ENCODE data around the gene B3GALNT1.

B3GALNT1 gene, protein sequence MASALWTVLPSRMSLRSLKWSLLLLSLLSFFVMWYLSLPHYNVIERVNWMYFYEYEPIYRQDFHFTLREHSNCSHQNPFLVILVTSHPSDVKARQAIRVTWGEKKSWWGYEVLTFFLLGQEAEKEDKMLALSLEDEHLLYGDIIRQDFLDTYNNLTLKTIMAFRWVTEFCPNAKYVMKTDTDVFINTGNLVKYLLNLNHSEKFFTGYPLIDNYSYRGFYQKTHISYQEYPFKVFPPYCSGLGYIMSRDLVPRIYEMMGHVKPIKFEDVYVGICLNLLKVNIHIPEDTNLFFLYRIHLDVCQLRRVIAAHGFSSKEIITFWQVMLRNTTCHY

DNA sequence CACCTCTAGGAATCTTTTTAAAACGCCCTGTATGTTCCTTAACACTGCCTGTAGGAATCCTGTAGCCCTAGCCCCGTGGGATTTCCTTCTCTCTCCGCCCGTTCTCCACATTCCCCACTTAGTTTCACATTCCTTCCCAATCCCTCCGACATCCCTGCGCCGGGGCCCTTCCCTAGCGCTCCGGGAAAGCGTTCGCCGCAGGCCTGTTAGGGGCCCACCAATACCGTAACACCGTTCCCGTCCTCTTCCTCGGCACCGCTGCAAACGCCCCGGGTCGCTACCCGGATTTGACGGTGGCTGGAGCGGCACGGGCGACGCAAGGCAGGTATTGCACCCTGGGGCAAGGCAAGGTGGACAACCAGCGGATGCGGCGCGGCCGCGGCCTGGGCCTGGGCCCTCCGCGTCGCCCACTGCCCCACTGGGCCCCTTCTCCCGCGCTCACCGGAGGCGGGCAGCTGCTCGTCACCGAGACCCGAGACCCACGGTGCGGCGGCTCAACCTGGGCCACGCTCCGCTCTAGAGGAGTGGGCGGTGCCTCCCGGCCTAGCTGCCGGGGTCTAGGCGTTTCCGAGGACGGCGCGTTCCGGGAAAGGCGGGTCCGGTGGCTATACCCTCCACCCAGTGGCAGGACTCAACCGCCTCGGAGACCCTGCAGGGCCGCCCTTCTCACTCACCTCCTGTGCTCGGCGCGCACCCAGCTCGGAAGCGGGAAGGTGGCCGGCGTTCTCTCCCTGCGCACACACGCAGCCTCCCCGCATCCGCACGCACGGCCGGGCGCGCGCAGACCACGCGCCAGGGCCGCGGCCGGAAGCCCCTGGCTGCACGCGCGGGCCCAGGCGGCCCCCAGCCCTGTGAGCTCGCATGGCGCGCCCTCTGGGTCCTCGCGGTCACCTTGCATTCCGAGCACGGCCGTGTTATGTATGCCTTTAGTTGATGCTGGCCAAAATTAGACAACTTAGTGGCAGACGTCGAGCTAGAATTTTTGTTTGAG, at the start of gene B3GALNT1:
B3GALNT1 (minus strand) TSS at position 789 of the 991 bp plus-strand sequence. CDS start 18,595 bp downstream, outside the sequence.
- peak; percentile 64 to 74 for DNase-seq

DNA sequence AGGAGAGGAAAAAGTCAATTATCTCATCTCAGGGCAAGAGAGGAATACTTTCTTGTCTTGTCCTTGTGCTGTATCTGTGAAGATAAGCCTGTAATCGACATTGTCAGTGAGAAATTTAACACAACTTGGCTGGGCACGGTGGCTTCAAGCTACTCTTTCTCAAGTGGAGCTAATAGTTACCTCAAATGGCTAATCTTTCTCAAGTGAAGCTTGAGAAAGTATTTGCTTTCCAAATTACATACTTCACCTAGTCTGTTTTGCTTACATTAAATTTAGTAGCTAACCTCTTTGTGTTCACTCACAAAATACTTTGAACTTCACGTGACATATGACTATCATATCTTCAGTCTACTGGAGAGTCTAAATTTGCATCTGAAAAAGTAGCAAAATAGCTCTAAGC, 48.3 kb upstream of the B3GALNT1 start:
- DNase-seq = no peak

DNA sequence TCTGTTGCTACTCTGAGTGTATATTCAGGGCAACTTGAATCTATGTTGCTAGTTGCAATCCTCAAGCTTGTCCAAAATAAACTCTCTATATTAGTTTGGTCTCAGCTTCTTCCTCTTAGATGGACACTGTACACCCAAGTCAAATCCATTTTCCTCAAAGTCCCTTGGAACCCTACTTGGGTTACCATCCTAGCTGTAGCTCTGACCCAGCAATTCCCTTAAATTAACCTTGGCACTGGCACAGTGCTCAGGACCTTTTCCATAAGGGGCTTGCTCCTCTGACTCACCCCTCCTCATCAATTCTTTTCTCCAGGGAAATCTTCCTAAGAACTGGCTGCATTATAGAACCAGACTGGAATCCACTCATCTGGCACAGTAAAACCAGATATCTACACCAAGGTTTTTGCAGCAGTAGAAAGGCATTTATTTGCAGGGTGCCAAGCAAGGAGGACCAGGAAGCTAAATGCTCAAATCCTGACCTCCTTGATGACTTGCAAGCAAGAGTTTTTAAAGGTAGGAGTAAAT, 44.9 kb upstream of the B3GALNT1 start:
- no peak for DNase-seq

DNA sequence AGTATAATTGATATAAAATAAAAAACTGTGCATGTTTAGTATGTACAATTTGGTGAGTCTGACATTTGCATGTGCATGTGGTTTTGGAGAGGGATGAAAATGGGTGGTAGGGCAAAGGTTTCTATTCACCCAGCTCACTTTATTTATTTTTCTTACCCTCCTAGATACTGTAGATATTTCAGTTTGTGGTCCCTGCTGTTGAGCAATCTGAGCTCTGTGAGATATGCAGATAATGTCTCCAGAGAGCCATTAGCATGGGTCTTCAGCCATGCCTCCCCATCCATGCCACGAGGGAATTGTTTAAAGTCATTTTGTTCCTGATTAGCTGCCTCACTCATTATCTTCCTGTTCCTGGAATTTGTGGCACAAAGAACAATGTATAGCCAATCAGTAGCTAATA, 44.4 kb upstream of the B3GALNT1 start:
- DNase-seq = no peak

DNA sequence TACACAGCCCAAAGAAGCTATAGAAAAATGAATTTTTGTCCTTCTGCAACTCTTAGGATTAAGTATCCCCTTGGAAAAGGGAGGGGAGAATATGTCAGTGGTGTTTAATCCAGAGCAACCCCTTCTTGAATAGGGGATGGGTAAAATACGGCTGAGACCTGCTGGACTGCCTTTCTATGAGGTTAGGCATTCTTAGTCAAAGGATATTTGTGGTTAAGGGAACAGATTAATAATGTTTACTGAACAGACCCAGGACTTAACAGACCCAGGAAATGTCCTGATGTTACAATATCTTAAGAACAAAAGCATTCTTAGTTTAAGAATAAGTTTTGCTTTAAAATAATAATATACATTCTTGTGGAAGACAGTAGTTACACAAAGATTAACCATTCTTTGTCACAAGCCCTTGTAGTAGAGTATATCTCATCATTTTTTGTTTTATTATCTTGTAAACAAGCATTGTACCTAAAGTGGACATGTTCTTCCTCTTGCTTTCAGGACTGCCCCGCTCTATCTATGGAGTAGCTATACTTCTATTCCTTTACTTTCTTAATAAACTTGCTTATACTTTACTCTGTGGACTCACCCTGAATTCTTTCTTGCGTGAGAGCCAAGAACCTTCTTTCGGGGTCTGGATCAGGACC, 43.8 kb upstream of the B3GALNT1 start:
- no peak for DNase-seq

DNA sequence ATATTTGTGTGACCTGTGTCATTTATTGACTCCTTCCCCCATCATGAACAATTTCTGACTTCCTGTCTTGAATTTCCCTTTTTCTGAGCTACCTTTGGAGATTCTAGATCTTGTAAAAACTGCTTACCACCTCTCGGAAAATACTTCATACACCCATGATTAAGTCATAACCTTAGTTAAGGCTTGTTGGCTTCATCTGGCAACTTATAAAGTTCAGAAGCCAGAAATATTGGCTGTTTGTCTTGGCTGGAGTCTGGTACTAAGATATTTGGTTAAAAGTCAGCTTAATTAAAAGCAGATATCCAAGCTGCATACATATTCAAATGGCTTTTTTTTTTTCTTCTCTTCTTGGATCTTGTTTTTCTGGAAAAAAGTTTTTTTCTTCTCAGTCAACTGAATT, 37.3 kb upstream of the B3GALNT1 start:
- no peak for DNase-seq

DNA sequence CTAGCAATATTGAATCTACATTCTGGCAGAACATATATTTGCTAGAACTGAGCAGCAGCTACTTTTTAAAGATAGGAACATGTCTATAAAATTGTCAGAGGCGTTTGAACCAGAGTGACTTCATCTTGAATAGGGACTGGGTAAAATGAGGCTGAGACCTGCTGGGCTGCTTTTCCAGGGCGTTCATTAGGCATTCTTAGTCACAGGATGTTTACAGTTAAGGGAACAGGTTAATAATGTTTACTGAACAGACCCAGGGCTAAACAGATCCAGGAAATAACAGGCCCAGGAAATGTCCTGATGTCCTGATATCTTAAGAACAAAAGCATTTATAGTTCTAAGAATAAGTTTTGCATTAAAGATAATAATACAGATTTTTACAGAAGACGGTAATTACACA, 34.5 kb upstream of the B3GALNT1 start:
- DNase-seq = no peak

DNA sequence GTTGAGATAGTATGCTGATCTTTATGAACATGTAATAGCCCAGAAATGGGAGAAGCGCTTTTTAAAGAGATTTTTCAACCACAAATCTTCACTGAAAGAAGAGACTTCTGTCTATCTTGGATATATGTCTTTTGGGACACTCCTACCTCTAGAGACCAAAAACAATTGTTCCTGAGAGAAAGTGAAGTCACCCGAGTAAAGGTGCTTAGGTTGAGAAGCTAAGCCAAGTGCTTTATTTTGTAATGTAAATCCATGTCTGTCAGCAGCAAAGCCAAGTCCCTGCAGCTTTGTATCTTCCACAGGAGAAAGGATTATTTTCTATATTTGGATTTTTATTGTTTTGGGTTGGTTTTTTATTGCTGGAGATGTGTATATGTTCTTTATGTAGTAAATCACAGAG, 32.1 kb upstream of the B3GALNT1 start:
- no peak for DNase-seq

DNA sequence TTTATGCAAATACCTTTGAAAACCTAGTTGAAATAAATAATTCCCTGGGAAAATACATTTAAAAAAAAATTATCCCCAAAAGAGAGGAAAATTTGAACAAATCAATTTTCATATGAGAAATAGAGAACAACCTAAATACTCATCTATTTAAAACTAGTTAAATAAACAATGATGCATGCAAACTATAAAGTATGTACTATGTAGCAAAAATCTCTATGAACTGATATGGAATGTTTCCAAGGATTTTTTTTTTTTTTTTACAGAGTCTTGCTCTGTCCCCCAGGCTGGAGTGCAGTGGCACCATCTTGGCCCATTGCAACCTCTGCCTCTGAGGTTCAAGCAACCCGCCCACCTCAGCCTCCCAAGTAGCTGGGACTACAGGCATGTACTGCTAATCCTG, 27.2 kb upstream of the B3GALNT1 start:
- DNase-seq = no peak

DNA sequence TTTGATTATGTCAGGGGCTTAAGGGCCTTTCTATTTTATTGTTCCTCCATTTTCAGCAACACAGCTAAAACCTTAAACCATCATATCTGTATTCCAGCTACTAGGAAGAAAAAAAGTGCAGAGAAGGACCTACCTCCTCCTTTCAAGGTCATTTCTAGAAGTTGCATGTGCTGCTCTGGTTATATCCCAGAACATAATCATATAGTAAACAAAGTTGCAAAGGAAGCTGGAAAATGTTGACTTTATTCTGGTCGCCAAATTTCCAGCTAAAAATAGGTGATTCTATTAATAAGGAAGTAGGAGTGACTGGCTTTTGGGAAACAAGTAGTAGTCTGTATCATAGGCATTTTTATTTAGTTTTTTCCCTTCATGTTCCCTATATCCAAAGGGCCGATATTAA, 21.3 kb upstream of the B3GALNT1 start:
- DNase-seq = no peak

DNA sequence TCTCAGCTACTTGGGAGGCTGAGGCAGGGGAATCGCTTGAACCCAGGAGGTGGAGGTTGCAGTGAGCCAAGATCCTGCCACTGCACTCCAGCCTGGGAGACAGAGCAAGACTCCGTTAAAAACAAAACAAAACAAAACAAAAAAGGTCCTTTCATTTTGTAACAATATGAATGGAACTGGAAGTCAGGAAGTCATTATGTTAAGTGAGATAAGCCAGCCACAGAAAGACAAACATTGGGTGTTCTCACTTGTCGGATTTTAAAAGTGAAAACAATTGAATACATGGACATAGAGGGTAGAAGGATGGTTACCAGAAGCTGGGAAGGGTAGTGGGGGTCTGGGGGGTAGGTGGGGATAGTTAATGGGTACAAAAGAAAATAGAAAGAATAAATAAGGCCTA, 12.5 kb upstream of the B3GALNT1 start:
- DNase-seq = no peak

DNA sequence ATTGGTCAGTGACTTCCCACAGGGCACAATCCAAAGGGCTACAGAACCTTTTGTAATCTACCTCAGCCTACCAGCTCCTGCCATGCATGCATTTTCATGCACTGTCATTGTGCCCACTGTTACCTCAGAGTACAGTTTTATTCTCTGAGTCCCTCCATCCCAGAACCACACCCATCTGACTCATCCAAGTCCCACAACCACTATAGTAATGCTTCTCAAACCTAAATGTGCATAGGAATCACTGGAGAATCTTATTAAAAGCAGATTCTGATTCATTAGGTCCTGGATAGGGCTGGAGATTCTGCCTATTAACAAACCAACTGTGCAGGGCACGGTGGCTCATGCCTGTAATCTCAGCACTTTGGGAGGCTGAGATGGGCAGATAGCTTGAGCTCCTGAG, 3.7 kb upstream of the B3GALNT1 start:
- no peak for DNase-seq

DNA sequence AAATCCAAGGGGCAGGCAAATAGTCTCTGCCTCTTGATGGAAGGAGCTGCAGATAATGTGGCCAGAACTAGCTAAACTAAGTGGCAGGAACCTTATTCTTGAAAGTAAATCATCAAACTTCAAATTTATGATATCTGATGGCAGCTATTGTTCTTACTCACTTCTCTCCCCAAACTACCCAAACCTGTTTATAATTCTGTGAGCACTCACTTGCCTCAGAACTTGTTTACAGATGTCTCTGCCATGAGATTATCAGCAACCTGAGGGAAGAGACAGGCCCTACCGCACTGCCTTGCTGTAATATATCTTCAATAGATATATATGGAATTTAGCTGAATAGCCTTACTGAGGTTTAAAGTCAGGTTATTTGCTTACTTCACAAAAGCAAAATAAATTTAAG, 2.2 kb upstream of the B3GALNT1 start:
- DNase-seq = no peak

DNA sequence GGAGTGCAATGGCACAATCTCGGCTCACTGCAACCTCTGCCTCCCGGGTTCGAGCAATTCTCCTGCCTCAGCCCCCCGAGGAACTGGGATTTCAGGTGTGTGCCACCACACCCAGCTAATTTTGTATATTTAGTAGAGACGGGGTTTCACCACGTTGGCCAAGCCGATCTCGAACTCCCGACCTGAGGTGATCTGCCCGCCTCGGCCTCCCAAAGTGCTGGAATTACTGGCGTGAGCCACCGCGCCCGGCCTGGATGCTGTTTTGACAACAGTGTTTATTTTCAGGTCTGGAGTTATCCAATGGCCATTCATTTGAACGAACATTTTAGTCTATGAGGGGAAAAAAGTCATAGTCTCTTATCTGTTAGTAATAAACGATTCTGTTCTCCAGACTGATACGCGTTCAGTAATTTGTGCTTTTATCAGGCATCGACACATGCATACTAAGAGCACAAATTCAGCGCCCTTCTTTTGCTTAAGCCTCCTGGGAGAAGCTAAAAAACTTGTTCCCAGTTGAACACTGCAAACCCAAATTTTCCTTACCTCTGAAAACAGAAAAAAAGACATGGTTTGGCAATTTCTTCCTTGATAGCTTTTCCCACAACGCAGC, 1.3 kb downstream of the B3GALNT1 start:
- DNase-seq = no peak

DNA sequence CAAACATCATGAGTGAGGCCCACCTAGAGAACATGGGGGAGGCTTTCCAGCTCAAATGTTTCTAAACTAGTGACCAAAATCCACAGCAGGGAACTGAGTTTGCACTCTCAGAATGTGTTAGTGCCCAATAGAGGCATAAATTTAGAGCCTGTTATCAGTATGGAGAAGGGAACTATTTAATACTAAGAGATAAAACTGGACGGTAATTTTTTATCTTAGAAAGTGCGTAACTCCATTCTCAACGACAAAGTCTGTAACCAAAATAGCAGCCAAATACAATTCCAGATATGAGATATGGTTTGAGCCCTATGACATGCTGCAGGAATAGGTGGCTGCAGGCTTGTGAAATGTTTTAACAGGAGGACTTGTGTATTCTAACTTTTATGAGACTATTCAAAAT, 3.5 kb downstream of the B3GALNT1 start:
- no peak for DNase-seq

DNA sequence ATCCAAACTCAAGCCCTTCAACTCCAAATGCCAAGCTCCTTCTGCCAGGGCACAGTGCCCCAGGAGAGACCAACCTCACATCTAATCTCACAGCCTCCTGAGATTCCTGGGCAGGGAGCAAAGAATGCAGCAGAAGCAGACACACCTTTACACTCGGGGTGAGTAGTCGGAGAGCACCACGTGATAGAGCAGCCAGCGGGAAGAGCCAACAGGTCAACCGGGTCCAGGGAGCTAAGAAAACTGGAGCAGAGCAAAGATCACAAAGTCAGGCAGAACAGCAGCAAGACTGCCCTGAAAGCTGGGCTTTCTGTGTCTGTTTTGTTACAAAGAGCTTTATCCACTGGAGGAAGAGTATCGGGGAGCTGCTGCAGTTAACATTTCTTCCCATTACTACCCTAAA, 4.2 kb downstream of the B3GALNT1 start:
- no peak for DNase-seq

DNA sequence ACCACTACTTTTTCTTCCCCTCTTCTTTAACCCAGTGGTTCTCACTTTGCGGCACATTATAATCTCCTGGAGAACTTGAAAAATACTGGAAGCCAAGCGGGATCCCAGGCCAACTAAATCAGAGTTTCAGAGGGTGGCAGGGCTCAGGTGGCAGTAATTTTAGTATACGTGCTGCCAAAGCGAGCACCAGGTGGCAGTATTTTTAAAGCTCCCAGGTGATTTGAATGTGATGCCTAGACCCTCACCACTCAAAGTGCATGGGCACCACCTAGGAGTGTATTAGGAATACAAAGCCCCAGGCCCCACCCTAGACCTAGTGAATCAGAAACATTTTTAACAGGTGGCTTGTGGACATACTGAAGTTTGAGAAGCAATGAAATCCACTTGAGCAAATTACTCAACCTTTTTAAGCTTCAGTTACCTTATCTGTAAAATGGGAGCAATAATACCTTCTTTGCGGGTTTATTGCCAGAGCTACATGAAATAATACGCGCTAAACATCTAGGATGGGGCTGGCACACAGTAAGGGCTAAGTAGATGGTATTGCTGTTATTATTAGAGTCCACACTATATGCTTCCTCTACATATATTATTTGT, 8.3 kb downstream of the B3GALNT1 start:
- peak; percentile 62 to 78 for DNase-seq

DNA sequence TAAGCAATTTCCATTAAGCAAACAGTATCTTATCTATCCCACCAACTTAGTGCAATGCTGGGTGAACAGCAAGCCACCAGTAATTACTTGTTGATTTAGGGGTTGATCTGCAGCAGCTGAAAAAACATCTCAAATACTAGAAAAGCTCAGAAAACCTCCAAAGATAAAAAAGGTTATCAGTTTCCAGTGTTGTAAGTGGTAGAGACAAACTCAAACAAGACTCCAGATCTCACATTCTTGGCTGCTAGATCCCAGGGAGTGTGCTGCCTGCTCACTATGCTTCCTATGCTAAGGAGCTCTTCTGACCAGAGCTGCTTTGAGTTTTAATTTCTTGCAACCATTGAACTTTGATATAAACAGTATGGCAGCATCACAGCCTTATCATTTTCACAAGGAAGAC, 11.3 kb downstream of the B3GALNT1 start:
- DNase-seq = no peak

DNA sequence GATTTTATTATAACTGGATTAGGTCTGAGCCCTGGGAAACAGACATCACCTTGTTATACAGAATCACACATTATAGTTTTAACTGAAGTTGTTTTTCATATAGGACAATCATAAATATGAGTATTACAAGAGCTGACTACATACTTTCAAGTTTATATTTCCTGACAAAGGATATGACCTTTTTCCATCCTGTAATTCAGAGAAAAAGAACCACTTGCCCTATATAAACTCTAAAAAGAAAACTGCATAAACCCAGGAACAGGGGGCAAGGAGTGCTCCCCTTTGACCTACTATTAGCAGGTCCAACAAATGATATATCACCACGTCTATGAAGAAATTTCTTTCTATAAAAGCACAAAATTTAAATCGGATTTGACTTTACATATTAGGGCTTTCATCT, 20.9 kb downstream of the B3GALNT1 start:
- DNase-seq = no peak

DNA sequence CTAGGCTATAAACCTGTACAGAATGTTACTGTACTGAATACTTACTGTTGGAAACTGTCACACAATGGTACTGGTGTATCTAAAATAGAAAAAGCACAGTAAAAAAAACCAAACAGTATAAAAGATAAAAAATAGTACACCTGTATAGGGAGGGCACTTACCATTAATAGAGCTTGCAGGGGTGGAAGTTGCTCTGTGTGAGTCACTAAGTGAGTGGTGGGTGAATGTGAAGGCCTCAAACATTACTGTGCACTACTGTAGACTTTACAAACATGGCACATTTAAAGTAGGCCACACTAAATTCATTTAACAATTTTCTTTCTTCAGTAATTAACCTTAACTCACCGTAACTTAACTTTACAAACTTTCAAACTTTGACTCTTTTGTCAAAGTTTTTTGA, 22.0 kb downstream of the B3GALNT1 start:
- DNase-seq = no peak

DNA sequence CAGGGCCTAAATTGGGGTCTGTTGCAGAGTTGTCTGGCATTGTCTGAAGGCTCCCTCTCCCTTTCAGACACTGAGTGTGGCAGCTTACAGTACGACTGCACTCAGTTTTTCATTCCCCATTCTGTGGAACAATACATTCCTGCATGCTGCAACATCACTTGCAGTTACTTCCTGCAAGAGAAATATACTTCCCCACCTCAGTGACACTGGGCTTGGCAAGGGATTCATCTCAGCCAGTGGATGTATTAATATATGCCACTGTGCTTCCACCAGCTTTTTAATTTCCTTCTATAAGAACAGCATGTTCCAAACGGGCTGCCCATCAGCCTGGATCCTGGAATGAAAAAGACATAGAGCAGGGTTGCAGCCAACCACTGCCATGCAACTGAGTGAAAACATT, 23.1 kb downstream of the B3GALNT1 start:
- DNase-seq = no peak

DNA sequence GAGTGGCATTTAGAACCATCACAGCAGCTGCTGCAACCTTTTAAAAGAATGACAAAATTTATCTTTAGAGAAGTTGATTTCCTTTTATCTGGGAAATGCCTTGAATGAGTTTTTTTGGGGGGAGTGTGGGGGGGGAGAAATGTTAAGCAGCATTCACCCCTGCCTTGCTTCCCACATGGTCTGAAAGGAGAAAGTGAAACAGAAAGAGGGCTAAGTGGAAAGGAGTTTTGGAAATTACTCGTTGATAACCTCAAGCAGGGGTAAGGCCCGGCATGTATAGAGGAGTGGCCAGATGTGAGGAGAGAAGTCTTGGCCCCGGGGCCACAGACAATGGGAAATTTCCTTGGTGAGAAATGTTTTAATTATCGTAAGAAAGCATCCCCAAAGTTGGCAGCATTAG, 23.5 kb downstream of the B3GALNT1 start:
- DNase-seq = no peak
